Body of pancreas (tissue), 4 donors: ENCODE data around the gene VMAC. TPM values are rescaled to one million over a fixed set of nuclear protein-coding genes. Genes with fewer than 3 reads are reported as not detected.

Experiments used
- ATAC-seq: fragments of 150-250 bp; one replicate; pipeline ENCODE4 v1.9.1; 2016
- DNase-seq, 4 donors: peaks; one replicate each; pipeline ENCODE4 v3.0.0-alpha.2; 2019
- H3K27ac ChIP-seq, 4 donors: fragments of 200-600 bp; sonication (generic); 1 replicate in 3 of 4; 2 replicates in 1 of 4; pipeline versions ENCODE4 v1.5.1 to v1.6.1; 2016 to 2019; ENCODE audit warnings: mild to moderate bottlenecking in 1 of 4, mixed read lengths in 1 of 4, moderate library complexity in 1 of 4
- H3K27me3 ChIP-seq, 2 donors: fragments of 200-600 bp; sonication (generic); one replicate each; pipeline ENCODE4 v1.6.0; 2016; ENCODE audit warnings: mild to moderate bottlenecking in 1 of 2
- H3K36me3 ChIP-seq, 2 donors: fragments of 200-600 bp; sonication (generic); replicated peaks in 1 of 2; 2 replicates each; pipeline ENCODE4 v1.5.1; 2016; ENCODE audit warnings: low read depth in 2 of 2; ENCODE audit not compliant: insufficient read depth in 1 of 2
- H3K4me1 ChIP-seq: fragments of 200-600 bp; sonication (generic); one replicate; pipeline ENCODE4 v1.6.0; 2016
- H3K4me3 ChIP-seq, 2 donors: fragments of 200-600 bp; sonication (generic); 1 replicate in 1 of 2; 2 replicates in 1 of 2; pipeline ENCODE4 v1.5.1; 2016 to 2019
- H3K9me3 ChIP-seq, 3 donors: fragments of 200-600 bp; sonication (generic); 1 replicate in 2 of 3; 2 replicates in 1 of 3; pipeline ENCODE4 v1.5.1; 2016
- POLR2A ChIP-seq, 3 donors: fragments of 450-650 bp; IDR thresholded peaks; one replicate each; pipeline ENCODE4 v1.6.1; 2016; ENCODE audit warnings: antibody characterized with exemption in 3 of 3, mild to moderate bottlenecking in 2 of 3
- WGBS, 2 donors: methylation state at CpG; one replicate each; pipeline ENCODE4 v1.1.5; 2017; 5-methylcytosine and 5-hydroxymethylcytosine counted together
- intact Hi-C: fragments of 100-400 bp; cut with DNase I; formaldehyde crosslinking; loops from one replicate; pipeline ENCODE4 v1.15.1; 2023
- total RNA-seq, 2 donors: library from RNA; depleted of rRNA; stranded (reverse); fragments of >200 nt; gene quantifications; one replicate each; pipeline ENCODE4 v1.1.0, GENCODE V29; 2016
- TF ChIP-seq, protein P1 (sequence below), 7 experiments: fragments of 450-650 bp in 4 of 7; fragments of 200-600 bp in 3 of 7; sonication (generic) in 3 of 7; IDR thresholded peaks; one replicate each; pipeline ENCODE4 v1.5.1; 2016 to 2019; ENCODE audit warnings: antibody characterized with exemption in 7 of 7

The VMAC gene
- total RNA-seq, 2 donors from 2014 or later = 12.5 to 15.3 TPM

GRCh38 chr19:5917431-5918107, 12.9 kb downstream of the VMAC start:
- Histone ChIP-seq H3K4me3 (no peak overlapping the region), H3K36me3 (peaks cover 7 to 34% of the 10 kb centered on the region in 2 donors)

DNA sequence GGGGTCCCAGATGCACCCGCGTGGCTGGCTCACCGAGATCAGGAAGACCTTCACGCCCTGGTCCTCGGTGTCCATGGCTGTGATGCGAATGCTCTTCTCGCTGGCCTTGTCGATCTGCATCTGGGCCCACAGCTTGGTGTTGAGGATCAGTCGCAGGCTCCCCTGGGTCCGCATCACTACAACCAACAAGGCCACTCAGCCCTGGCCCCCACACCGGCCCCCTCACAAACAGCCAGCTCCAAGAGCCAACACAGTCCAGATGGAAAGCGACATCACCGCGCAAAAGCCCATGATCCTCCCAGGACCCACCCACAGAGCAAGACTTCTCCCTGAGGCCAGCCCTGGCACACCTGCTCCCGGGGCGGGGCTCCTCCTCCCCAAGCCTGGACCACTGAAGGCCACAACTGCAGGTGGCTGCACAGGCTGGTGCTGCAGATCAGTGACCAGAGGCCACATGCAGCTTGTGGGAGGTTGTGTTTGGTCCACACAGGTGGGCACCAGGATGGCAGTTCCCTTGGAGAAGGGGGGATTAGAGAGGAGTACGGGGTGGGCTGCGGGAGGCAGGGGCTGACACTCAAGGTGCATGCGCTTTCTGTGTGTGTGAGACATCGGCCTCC, 13.9 kb downstream of the VMAC start:
- H3K4me3 ChIP-seq = no peak overlapping the region
- H3K27ac ChIP-seq = no peak overlapping the region
- H3K36me3 ChIP-seq = peaks cover 7 to 38% of the 10 kb centered on the region in 2 donors
- ATAC-seq (no peak), DNase-seq (no peak)
- no peaks in the 10 kb centered on the region for H3K9me3 ChIP-seq
- peaks cover 16% of the 10 kb centered on the region for H3K4me1 ChIP-seq
- 93 to 100% methylated on average over 1 to 18 of the region's 20 CpGs for WGBS, 2 donors
- intact Hi-C loops = no loop called here
- H3K27me3 ChIP-seq = no peaks in the 10 kb centered on the region
- no peak for TF ChIP-seq POLR2A (IDR thresholded peaks at IDR 0.05)
- TF ChIP-seq, protein P1, sequence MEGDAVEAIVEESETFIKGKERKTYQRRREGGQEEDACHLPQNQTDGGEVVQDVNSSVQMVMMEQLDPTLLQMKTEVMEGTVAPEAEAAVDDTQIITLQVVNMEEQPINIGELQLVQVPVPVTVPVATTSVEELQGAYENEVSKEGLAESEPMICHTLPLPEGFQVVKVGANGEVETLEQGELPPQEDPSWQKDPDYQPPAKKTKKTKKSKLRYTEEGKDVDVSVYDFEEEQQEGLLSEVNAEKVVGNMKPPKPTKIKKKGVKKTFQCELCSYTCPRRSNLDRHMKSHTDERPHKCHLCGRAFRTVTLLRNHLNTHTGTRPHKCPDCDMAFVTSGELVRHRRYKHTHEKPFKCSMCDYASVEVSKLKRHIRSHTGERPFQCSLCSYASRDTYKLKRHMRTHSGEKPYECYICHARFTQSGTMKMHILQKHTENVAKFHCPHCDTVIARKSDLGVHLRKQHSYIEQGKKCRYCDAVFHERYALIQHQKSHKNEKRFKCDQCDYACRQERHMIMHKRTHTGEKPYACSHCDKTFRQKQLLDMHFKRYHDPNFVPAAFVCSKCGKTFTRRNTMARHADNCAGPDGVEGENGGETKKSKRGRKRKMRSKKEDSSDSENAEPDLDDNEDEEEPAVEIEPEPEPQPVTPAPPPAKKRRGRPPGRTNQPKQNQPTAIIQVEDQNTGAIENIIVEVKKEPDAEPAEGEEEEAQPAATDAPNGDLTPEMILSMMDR (IDR thresholded peaks at IDR 0.05) = no peak

More at GRCh38 chr19:5917431-5918107, 12.9 kb downstream of the VMAC start:
- 91 to 100% methylated on average over 10 to 24 of the region's 36 CpGs for WGBS, 2 donors
- intact Hi-C loops = no loop called here
- no peaks in the 10 kb centered on the region for H3K27me3 ChIP-seq
- peaks cover 16% of the 10 kb centered on the region for H3K4me1 ChIP-seq
- no peaks in the 10 kb centered on the region for H3K9me3 ChIP-seq
- DNase-seq = no peak
- TF ChIP-seq, protein P1 (IDR thresholded peaks at IDR 0.05) = no peak
- no peak for TF ChIP-seq POLR2A (IDR thresholded peaks at IDR 0.05)
- no peak overlapping the region for H3K27ac ChIP-seq
- ATAC-seq = no peak

- no peak overlapping the region for H3K4me3 ChIP-seq
- DNase-seq (no peak), ATAC-seq (no peak)
- intact Hi-C loops = no loop called here
- TF ChIP-seq POLR2A (IDR thresholded peaks at IDR 0.05) = no peak
- TF ChIP-seq, protein P1 (IDR thresholded peaks at IDR 0.05) = no peak
- H3K27me3 ChIP-seq = no peaks in the 10 kb centered on the region
- H3K36me3 ChIP-seq = peaks cover 13 to 53% of the 10 kb centered on the region in 2 donors
- WGBS, 2 donors = 83% methylated on average over 21 of the region's 21 CpGs
- H3K9me3 ChIP-seq = no peaks in the 10 kb centered on the region
- no peak overlapping the region for H3K27ac ChIP-seq
- H3K4me1 ChIP-seq = no peaks in the 10 kb centered on the region
Measured at GRCh38 chr19:5921516-5922160, 17.0 kb downstream of the VMAC start.

DNA sequence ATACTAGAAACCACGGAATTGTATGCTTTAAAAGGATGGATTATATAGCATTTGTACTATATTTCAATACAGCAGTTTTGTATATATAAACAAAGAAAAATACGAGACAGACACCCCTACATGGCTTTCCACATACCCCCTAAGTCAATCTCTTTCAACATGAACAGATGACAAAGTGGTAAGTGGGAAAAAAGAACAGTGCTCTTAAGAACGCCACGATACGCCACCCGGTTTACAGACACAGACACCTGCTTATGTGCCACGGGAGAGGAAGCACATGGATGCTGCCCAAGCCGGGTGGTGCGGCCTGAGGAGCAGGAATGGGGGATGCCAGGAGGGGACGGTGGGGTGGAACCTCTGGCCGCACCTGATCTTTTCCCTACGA, 17.5 kb downstream of the VMAC start:
- Histone ChIP-seq H3K36me3 (peaks cover 13 to 49% of the 10 kb centered on the region in 2 donors), H3K27ac (no peak overlapping the region), H3K4me3 (no peak overlapping the region), H3K9me3 (no peaks in the 10 kb centered on the region), H3K4me1 (no peaks in the 10 kb centered on the region), H3K27me3 (no peaks in the 10 kb centered on the region)
- intact Hi-C loops = no loop called here
- no peak for DNase-seq
- ATAC-seq = no peak
- TF ChIP-seq, protein P1 (IDR thresholded peaks at IDR 0.05) = no peak
- TF ChIP-seq POLR2A (IDR thresholded peaks at IDR 0.05) = no peak
- 89 to 94% methylated on average over 12 of the region's 12 CpGs for WGBS, 2 donors
